ENCODE data around the gene ANXA2R. TPM values are rescaled to one million over a fixed set of nuclear protein-coding genes. Genes with fewer than 3 reads are reported as not detected.

The ANXA2R gene
- total RNA-seq, 1 experiment from 2014 or later = 6.2 TPM

DNA sequence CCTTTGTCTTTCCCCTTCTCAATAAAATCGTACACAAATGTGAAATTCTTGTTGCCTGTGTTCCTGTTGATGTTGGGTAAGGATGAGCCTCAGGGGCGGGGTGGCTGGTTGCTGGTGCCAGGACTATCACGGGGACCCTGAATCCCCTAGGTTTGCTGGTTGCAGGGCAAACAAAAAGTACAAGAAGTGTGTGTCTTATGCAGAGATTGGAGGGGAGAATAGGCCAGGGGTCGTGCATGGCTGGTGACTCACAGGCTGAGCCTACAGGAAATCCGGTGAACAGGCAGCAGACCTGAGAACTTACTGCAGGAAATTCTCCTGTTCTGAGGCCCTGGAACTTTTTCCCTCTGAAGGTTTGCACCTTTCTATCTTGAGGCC is 5.5 kb downstream of the ANXA2R start:
- ChIA-PET POLR2A (no interaction called here), CTCF (no interaction called here)
- intact Hi-C loops (cut with micrococcal nuclease; ENCODE audit: unreplicated experiment) (loop anchor here (2.0 kb wide), 1 partner anchor 14 kb away; no protein-coding TSS in a partner anchor), in situ Hi-C loops (cut with HindIII; ENCODE audit: low pct_unique_long_range_greater_than_20kb, low sequenced_read_pairs) (no loop called here)
- TF ChIP-seq, protein P1, sequence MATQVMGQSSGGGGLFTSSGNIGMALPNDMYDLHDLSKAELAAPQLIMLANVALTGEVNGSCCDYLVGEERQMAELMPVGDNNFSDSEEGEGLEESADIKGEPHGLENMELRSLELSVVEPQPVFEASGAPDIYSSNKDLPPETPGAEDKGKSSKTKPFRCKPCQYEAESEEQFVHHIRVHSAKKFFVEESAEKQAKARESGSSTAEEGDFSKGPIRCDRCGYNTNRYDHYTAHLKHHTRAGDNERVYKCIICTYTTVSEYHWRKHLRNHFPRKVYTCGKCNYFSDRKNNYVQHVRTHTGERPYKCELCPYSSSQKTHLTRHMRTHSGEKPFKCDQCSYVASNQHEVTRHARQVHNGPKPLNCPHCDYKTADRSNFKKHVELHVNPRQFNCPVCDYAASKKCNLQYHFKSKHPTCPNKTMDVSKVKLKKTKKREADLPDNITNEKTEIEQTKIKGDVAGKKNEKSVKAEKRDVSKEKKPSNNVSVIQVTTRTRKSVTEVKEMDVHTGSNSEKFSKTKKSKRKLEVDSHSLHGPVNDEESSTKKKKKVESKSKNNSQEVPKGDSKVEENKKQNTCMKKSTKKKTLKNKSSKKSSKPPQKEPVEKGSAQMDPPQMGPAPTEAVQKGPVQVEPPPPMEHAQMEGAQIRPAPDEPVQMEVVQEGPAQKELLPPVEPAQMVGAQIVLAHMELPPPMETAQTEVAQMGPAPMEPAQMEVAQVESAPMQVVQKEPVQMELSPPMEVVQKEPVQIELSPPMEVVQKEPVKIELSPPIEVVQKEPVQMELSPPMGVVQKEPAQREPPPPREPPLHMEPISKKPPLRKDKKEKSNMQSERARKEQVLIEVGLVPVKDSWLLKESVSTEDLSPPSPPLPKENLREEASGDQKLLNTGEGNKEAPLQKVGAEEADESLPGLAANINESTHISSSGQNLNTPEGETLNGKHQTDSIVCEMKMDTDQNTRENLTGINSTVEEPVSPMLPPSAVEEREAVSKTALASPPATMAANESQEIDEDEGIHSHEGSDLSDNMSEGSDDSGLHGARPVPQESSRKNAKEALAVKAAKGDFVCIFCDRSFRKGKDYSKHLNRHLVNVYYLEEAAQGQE (IDR thresholded peaks at IDR 0.05; ENCODE audit: insufficient read depth in 1 of 2, low read depth in 2 of 2, low read length in 1 of 2) = no peak
- TF ChIP-seq, protein P2, sequence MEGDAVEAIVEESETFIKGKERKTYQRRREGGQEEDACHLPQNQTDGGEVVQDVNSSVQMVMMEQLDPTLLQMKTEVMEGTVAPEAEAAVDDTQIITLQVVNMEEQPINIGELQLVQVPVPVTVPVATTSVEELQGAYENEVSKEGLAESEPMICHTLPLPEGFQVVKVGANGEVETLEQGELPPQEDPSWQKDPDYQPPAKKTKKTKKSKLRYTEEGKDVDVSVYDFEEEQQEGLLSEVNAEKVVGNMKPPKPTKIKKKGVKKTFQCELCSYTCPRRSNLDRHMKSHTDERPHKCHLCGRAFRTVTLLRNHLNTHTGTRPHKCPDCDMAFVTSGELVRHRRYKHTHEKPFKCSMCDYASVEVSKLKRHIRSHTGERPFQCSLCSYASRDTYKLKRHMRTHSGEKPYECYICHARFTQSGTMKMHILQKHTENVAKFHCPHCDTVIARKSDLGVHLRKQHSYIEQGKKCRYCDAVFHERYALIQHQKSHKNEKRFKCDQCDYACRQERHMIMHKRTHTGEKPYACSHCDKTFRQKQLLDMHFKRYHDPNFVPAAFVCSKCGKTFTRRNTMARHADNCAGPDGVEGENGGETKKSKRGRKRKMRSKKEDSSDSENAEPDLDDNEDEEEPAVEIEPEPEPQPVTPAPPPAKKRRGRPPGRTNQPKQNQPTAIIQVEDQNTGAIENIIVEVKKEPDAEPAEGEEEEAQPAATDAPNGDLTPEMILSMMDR (IDR thresholded peaks at IDR 0.05) = no peak
- TF ChIP-seq SIN3A (IDR thresholded peaks at IDR 0.05; ENCODE audit: borderline replicate concordance, insufficient read depth, low read depth, low read length) (no peak; the same call in 1 of the 2 replicates), TCF7L2 (IDR thresholded peaks at IDR 0.05; ENCODE audit: low read depth, low read length) (no peak), POLR2AphosphoS5 (IDR thresholded peaks at IDR 0.05; ENCODE audit: low read depth, low read length) (peak; percentile 49; the same call in 1 of the 2 replicates)
- H3K4me3 ChIP-seq (ENCODE audit: low read depth in 2 of 2, low read length in 2 of 2) = peak overlapping the region; percentile 58 to 59
- DNase-seq (ENCODE audit: low read depth, low spot score) (peak; percentile 77), ATAC-seq (peak; percentile 51)
- H3K4me1 ChIP-seq (ENCODE audit: control insufficient read depth, insufficient read depth, low read length) = peaks cover 25% of the 10 kb centered on the region
- peak overlapping the region; percentile 99 for H3K27ac ChIP-seq (ENCODE audit: low read length)
- no peaks in the 10 kb centered on the region for H3K36me3 ChIP-seq (ENCODE audit: control insufficient read depth, insufficient read depth, low read length)
- no peaks in the 10 kb centered on the region for H3K9me3 ChIP-seq (ENCODE audit: control insufficient read depth, insufficient read depth, low read depth, low read length)
- no TSS peak for BruUV-seq (replicated peaks)
- H3K27me3 ChIP-seq (ENCODE audit: control insufficient read depth, insufficient read depth, low read length) = no peaks in the 10 kb centered on the region

GRCh38 chr5:43033841-43034590 is 6.1 kb downstream of the ANXA2R start:
- CTCF ChIA-PET = interaction anchor here (0.8 kb wide), 1 partner anchor 125 kb away, joined by 3 read pairs; no protein-coding TSS in a partner anchor
- intact Hi-C loops (cut with micrococcal nuclease; ENCODE audit: unreplicated experiment) = loop anchor here (2.0 kb wide), 1 partner anchor 13 kb away; no protein-coding TSS in a partner anchor
- Histone ChIP-seq H3K36me3 (ENCODE audit: control insufficient read depth, insufficient read depth, low read length) (no peaks in the 10 kb centered on the region), H3K9me3 (ENCODE audit: control insufficient read depth, insufficient read depth, low read depth, low read length) (no peaks in the 10 kb centered on the region), H3K4me1 (ENCODE audit: control insufficient read depth, insufficient read depth, low read length) (peaks cover 28% of the 10 kb centered on the region), H3K27ac (ENCODE audit: low read length) (peak overlapping the region; percentile 99), H3K27me3 (ENCODE audit: control insufficient read depth, insufficient read depth, low read length) (no peaks in the 10 kb centered on the region), H3K4me3 (ENCODE audit: low read depth in 2 of 2, low read length in 2 of 2) (peak overlapping the region; percentile 58 to 59)
- TF ChIP-seq POLR2AphosphoS5 (IDR thresholded peaks at IDR 0.05; ENCODE audit: low read depth, low read length) = no peak
- TF ChIP-seq TCF7L2 (IDR thresholded peaks at IDR 0.05; ENCODE audit: low read depth, low read length) = no peak; the same call in 1 of the 2 replicates
- TF ChIP-seq, protein P1 (IDR thresholded peaks at IDR 0.05; ENCODE audit: insufficient read depth in 1 of 2, low read depth in 2 of 2, low read length in 1 of 2) = no peak
- no peak; the same call in 1 of the 2 replicates for TF ChIP-seq SIN3A (IDR thresholded peaks at IDR 0.05; ENCODE audit: borderline replicate concordance, insufficient read depth, low read depth, low read length)
- TF ChIP-seq, protein P2 (IDR thresholded peaks at IDR 0.05) = no peak
- BruUV-seq (replicated peaks) = no TSS peak
- POLR2A ChIA-PET = no interaction called here
- ATAC-seq = peak; percentile 57
- in situ Hi-C loops (cut with HindIII; ENCODE audit: low pct_unique_long_range_greater_than_20kb, low sequenced_read_pairs) = no loop called here
- no peak for DNase-seq (ENCODE audit: low read depth, low spot score)

All from Panc1 (cell line).